ENCODE measurements around the gene RIMBP2. TPM values are rescaled to one million over a fixed set of nuclear protein-coding genes. Genes with fewer than 3 reads are reported as not detected.

The RIMBP2 gene
- total and polyA plus RNA-seq, 2 experiments from 2014 or later, result 0.31 to 0.37 TPM

GRCh38 chr12:130640901-130641300 is 75.2 kb downstream of the RIMBP2 start:
- Histone ChIP-seq H3K27ac (ENCODE audit: low read depth) (no peak overlapping the region), H3K36me3 (ENCODE audit: insufficient read depth) (no peaks in the 10 kb centered on the region), H3K9me2 (ENCODE audit: insufficient read depth) (no peaks in the 10 kb centered on the region), H2AFZ (no peak overlapping the region), H3K4me1 (ENCODE audit: insufficient read depth) (no peaks in the 10 kb centered on the region), H3K27me3 (ENCODE audit: insufficient read depth) (no peaks in the 10 kb centered on the region), H4K20me1 (replicated peaks; ENCODE audit: insufficient read depth) (no peaks in the 10 kb centered on the region), H3K79me2 (replicated peaks; ENCODE audit: insufficient read depth) (no peaks in the 10 kb centered on the region), H3K4me2 (no peak overlapping the region), H3K4me3 (no peak overlapping the region), H3F3A (replicated peaks; ENCODE audit: low read depth) (no peaks in the 10 kb centered on the region)
- peaks cover 6% of the 10 kb centered on the region for H3K27me3 Mint-ChIP-seq (ENCODE audit: insufficient read depth, low read depth, poor library complexity)
- ATAC-seq (no peak), DNase-seq (ENCODE audit: low spot score) (no peak)
- H3K4me3 Mint-ChIP-seq, result no peak overlapping the region
- no peaks in the 10 kb centered on the region for H3K4me1 Mint-ChIP-seq
- TF ChIP-seq ZNF114 (CRISPR knock-in tag; IDR thresholded peaks at IDR 0.05) (no peak), ETS1 (IDR thresholded peaks at IDR 0.05) (no peak), ZNF331 (CRISPR knock-in tag; IDR thresholded peaks at IDR 0.05; ENCODE audit: low read depth) (no peak), REST (IDR thresholded peaks at IDR 0.05; ENCODE audit: unreplicated experiment) (no peak), CREB1 (CRISPR knock-in tag; IDR thresholded peaks at IDR 0.05; ENCODE audit: low read depth) (no peak), CTCF (conservative IDR thresholded peaks at IDR 0.05; ENCODE audit: low read depth in 2 of 2) (no peak), JUNB (IDR thresholded peaks at IDR 0.05; ENCODE audit: unreplicated experiment) (no peak), ZNF462 (CRISPR knock-in tag; IDR thresholded peaks at IDR 0.05) (no peak), POLR2AphosphoS5 (IDR thresholded peaks at IDR 0.05; ENCODE audit: low read depth) (no peak), EZH2 (IDR thresholded peaks at IDR 0.05; ENCODE audit: low read depth, unreplicated experiment) (no peak), EZH2phosphoT487 (IDR thresholded peaks at IDR 0.05; ENCODE audit: unreplicated experiment) (no peak), STAT1 (IDR thresholded peaks at IDR 0.05; ENCODE audit: unreplicated experiment) (no peak), NANOG (IDR thresholded peaks at IDR 0.05; ENCODE audit: borderline replicate concordance) (no peak)
- H3K27ac Mint-ChIP-seq, result no peak overlapping the region
- H3K9me3 Mint-ChIP-seq, result peaks cover 87% of the 10 kb centered on the region
- H3K36me3 Mint-ChIP-seq (ENCODE audit: low read depth), result peaks cover 19% of the 10 kb centered on the region; the same call in 2 of the 3 replicates
